ENCODE measurements around the gene NLGN1. TPM values are rescaled to one million over a fixed set of nuclear protein-coding genes. Genes with fewer than 3 reads are reported as not detected.

Gene NLGN1
- total and polyA plus RNA-seq, 2 of the 13 experiments (the other 11 are each of a cell fraction or from before 2014, with no cell fraction given): not detected

DNA sequence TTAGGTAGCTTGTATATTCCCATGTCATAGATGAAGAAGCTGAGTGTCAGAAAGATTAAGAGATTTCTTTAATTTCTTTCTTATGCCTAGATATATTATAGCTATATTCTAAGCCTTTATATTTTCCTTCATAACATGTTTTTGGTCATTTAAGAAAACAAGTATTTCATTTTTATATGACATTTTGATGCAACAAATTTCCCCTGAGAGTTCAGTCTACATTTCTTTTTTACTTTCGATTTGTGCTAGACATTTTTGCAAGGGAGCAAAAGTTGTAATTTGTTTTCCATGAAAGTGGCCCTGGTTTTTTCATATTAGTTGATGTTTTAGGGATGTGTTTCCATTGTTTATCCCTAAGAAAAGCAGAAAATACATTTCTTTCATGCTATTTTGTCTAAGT, 344.9 kb downstream of the NLGN1 start:
- BruUV-seq (replicated peaks): no TSS peak
- no peak overlapping the region for H3K9ac ChIP-seq (ENCODE audit: insufficient read depth, low read depth, low read length)
- no peak overlapping the region for H3K4me2 ChIP-seq (ENCODE audit: low read depth, low read length)
- FAIRE-seq: no peak
- WGBS (ENCODE audit: low lambda C conversion rate): 0% methylated on average over 1 of the region's 1 CpG
- no peak overlapping the region for H3K4me3 ChIP-seq (replicated peaks in 1 of 3; ENCODE audit: insufficient read depth in 1 of 3, low read depth in 2 of 3, low read length in 3 of 3)
- no peak for ATAC-seq
- no peaks in the 10 kb centered on the region for H3K9me3 ChIP-seq (ENCODE audit: low read length)
- H3K27ac ChIP-seq (ENCODE audit: extremely low read length, insufficient read depth, low read length): no peak overlapping the region
- POLR2A ChIA-PET: no interaction called here
- no peaks in the 10 kb centered on the region for H3K79me2 ChIP-seq (ENCODE audit: insufficient read depth, low read length)
- no peak overlapping the region for H2AFZ ChIP-seq (ENCODE audit: low read length)
- no peaks in the 10 kb centered on the region for H3K4me1 ChIP-seq (ENCODE audit: insufficient read depth, low read length)
- H3K27me3 ChIP-seq (ENCODE audit: control insufficient read depth in 1 of 2, insufficient read depth in 2 of 2, low read length in 2 of 2): no peaks in the 10 kb centered on the region
- H4K20me1 ChIP-seq (ENCODE audit: insufficient read depth, low read length): no peaks in the 10 kb centered on the region
- TF ChIP-seq, protein P1, sequence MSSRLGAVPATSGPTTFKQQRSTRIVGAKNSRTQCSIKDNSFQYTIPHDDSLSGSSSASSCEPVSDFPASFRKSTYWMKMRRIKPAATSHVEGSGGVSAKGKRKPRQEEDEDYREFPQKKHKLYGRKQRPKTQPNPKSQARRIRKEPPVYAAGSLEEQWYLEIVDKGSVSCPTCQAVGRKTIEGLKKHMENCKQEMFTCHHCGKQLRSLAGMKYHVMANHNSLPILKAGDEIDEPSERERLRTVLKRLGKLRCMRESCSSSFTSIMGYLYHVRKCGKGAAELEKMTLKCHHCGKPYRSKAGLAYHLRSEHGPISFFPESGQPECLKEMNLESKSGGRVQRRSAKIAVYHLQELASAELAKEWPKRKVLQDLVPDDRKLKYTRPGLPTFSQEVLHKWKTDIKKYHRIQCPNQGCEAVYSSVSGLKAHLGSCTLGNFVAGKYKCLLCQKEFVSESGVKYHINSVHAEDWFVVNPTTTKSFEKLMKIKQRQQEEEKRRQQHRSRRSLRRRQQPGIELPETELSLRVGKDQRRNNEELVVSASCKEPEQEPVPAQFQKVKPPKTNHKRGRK (CRISPR knock-in tag; IDR thresholded peaks at IDR 0.05): no peak
- TF ChIP-seq HDAC1 (CRISPR knock-in tag; IDR thresholded peaks at IDR 0.05) (no peak), ZNF552 (CRISPR knock-in tag; IDR thresholded peaks at IDR 0.05; ENCODE audit: borderline replicate concordance) (no peak), ZNF616 (CRISPR knock-in tag; IDR thresholded peaks at IDR 0.05; ENCODE audit: low read depth) (no peak), IKZF5 (CRISPR knock-in tag; IDR thresholded peaks at IDR 0.05) (no peak), NR2F2 (IDR thresholded peaks at IDR 0.05; ENCODE audit: borderline replicate concordance, low read depth) (no peak), ZNF367 (CRISPR knock-in tag; IDR thresholded peaks at IDR 0.05; ENCODE audit: borderline replicate concordance) (no peak), RXRB (CRISPR knock-in tag; IDR thresholded peaks at IDR 0.05; ENCODE audit: borderline replicate concordance) (no peak), ZNF256 (CRISPR knock-in tag; conservative IDR thresholded peaks at IDR 0.05) (no peak), IRF9 (CRISPR knock-in tag; IDR thresholded peaks at IDR 0.05; ENCODE audit: borderline replicate concordance) (no peak), SNAPC5 (CRISPR knock-in tag; IDR thresholded peaks at IDR 0.05; ENCODE audit: borderline replicate concordance) (no peak), SETDB1 (CRISPR knock-in tag; IDR thresholded peaks at IDR 0.05; ENCODE audit: borderline replicate concordance) (no peak), THAP11 (CRISPR knock-in tag; IDR thresholded peaks at IDR 0.05) (no peak), NFE2 (CRISPR knock-in tag; IDR thresholded peaks at IDR 0.05) (no peak), SATB2 (CRISPR knock-in tag; IDR thresholded peaks at IDR 0.05) (no peak), GZF1 (CRISPR knock-in tag; IDR thresholded peaks at IDR 0.05) (no peak), SP5 (CRISPR knock-in tag; IDR thresholded peaks at IDR 0.05; ENCODE audit: borderline replicate concordance, low read depth) (no peak), SP2 (CRISPR knock-in tag; IDR thresholded peaks at IDR 0.05) (no peak)
- TF ChIP-seq, protein P2, sequence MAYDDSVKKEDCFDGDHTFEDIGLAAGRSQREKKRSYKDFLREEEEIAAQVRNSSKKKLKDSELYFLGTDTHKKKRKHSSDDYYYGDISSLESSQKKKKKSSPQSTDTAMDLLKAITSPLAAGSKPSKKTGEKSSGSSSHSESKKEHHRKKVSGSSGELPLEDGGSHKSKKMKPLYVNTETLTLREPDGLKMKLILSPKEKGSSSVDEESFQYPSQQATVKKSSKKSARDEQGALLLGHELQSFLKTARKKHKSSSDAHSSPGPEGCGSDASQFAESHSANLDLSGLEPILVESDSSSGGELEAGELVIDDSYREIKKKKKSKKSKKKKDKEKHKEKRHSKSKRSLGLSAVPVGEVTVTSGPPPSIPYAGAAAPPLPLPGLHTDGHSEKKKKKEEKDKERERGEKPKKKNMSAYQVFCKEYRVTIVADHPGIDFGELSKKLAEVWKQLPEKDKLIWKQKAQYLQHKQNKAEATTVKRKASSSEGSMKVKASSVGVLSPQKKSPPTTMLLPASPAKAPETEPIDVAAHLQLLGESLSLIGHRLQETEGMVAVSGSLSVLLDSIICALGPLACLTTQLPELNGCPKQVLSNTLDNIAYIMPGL (CRISPR knock-in tag; IDR thresholded peaks at IDR 0.05; ENCODE audit: borderline replicate concordance in 1 of 2, low read depth in 1 of 2): no peak
- in situ Hi-C loops (cut with HindIII; ENCODE audit: extremely low pct_ligation_motif_present, low pct_unique_long_range_greater_than_20kb) (no loop called here), intact Hi-C loops (cut with micrococcal nuclease; ENCODE audit: unreplicated experiment) (no loop called here)
- CTCF ChIA-PET (ENCODE audit: low intra/inter-chr PET ratio, low total read pairs): no interaction called here
- no peak for DNase-seq (ENCODE audit: low spot score)
- no peaks in the 10 kb centered on the region for H3K36me3 ChIP-seq (replicated peaks in 1 of 2; ENCODE audit: control insufficient read depth in 1 of 2, insufficient read depth in 2 of 2, low read length in 2 of 2)
